ENCODE data around the gene PMF1.

The PMF1 gene

GRCh38 chr1:156221986-156222692 is 9.3 kb downstream of the PMF1 start:
- DNase-seq (ENCODE audit: low spot score) = no peak
- TF ChIP-seq, protein P1, sequence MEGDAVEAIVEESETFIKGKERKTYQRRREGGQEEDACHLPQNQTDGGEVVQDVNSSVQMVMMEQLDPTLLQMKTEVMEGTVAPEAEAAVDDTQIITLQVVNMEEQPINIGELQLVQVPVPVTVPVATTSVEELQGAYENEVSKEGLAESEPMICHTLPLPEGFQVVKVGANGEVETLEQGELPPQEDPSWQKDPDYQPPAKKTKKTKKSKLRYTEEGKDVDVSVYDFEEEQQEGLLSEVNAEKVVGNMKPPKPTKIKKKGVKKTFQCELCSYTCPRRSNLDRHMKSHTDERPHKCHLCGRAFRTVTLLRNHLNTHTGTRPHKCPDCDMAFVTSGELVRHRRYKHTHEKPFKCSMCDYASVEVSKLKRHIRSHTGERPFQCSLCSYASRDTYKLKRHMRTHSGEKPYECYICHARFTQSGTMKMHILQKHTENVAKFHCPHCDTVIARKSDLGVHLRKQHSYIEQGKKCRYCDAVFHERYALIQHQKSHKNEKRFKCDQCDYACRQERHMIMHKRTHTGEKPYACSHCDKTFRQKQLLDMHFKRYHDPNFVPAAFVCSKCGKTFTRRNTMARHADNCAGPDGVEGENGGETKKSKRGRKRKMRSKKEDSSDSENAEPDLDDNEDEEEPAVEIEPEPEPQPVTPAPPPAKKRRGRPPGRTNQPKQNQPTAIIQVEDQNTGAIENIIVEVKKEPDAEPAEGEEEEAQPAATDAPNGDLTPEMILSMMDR (IDR thresholded peaks at IDR 0.05; ENCODE audit: extremely low read depth, missing control alignments) = no peak

- TF ChIP-seq, protein P1 (IDR thresholded peaks at IDR 0.05; ENCODE audit: extremely low read depth, missing control alignments) = no peak
- DNase-seq (ENCODE audit: low spot score) = no peak
Observed at GRCh38 chr1:156225677-156226014, 12.8 kb downstream of the PMF1 start.

DNA sequence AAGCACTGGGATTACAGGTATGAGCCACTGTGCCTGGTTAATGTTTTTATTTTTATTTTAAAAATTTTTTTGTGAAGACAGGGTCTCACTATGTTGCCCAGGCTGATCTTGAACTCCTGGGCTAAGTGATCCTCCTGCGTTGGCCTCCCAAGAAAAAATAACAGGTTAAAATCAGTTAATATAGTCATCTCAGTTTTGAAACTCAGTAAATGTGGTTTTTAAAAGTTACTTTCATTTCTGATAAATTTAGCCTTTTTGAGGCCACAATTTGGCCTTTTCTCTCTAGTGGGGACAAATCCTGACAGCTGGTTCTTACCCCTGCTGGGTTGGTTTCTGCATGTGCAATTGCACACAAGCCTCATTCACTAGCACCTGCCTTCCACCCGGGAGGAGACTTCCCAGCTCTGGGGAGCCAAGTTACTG is 13.3 kb downstream of the PMF1 start:
- TF ChIP-seq, protein P1 (IDR thresholded peaks at IDR 0.05; ENCODE audit: extremely low read depth, missing control alignments) = no peak
- DNase-seq (ENCODE audit: low spot score) = peak; percentile 76

DNA sequence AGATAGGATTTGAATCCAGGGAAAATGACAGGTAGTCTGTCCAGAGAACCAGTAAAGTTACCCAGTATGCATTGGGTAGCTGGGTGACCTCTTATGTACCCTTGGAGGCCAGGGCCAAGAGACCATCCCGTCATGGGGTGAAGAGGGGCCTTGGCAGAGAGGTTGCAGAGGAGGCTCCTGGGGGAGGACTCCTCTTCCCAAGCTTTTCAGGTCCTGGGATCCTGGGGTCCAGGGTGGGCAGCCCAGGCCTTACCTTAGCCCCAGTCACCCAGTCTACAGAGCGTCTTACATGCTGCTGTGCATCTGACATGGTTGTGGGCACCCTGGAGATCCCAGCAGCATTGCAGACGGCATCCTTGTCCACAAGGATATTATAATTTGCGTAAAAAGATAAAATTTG is 14.0 kb downstream of the PMF1 start:
- TF ChIP-seq, protein P1 (IDR thresholded peaks at IDR 0.05; ENCODE audit: extremely low read depth, missing control alignments) = no peak
- no peak for DNase-seq (ENCODE audit: low spot score)

GRCh38 chr1:156228501-156228900 is 15.7 kb downstream of the PMF1 start:
- TF ChIP-seq, protein P1 (IDR thresholded peaks at IDR 0.05; ENCODE audit: extremely low read depth, missing control alignments) = no peak
- DNase-seq (ENCODE audit: low spot score) = no peak

GRCh38 chr1:156229809-156230472 is 17.1 kb downstream of the PMF1 start:
- no peak for DNase-seq (ENCODE audit: low spot score)
- TF ChIP-seq, protein P1 (IDR thresholded peaks at IDR 0.05; ENCODE audit: extremely low read depth, missing control alignments) = no peak

GRCh38 chr1:156230473-156230837 is 17.6 kb downstream of the PMF1 start:
- TF ChIP-seq, protein P1 (IDR thresholded peaks at IDR 0.05; ENCODE audit: extremely low read depth, missing control alignments) = no peak
- no peak for DNase-seq (ENCODE audit: low spot score)

All from GM20000 (cell line).